HepG2 (cell line): ENCODE measurements around the gene TSPYL1. TPM values are rescaled to one million over a fixed set of nuclear protein-coding genes. Genes with fewer than 3 reads are reported as not detected.

Experiments used
- AGO1 ChIP-seq: fragments of 200-400 bp; formaldehyde crosslinking; IDR thresholded peaks from 2 replicates; pipeline ENCODE4 v1.6.1; 2017; ENCODE audit warnings: mild to moderate bottlenecking, low read depth, low read length, moderate library complexity; ENCODE audit not compliant: poor library complexity, severe bottlenecking
- BRCA1 ChIP-seq: sonication (generic); formaldehyde crosslinking; IDR thresholded peaks from 2 replicates; pipeline ENCODE4 v1.4.0; 2020; ENCODE audit warnings: missing genetic modification reagents
- CCAR2 ChIP-seq: fragments of 200-400 bp; formaldehyde crosslinking; optimal IDR thresholded peaks from 2 replicates; pipeline ENCODE3; 2018; ENCODE audit warnings: low read depth, mild to moderate bottlenecking, low read length, moderate library complexity
- GTF3A ChIP-seq: sonication (generic); formaldehyde crosslinking; conservative IDR thresholded peaks from 2 replicates; pipeline ENCODE4 v1.4.0; 2020; ENCODE audit warnings: mild to moderate bottlenecking, missing genetic modification reagents
- HMG20B ChIP-seq: conservative IDR thresholded peaks from 2 replicates; pipeline ENCODE4 v1.6.1; 2016; ENCODE audit warnings: missing genetic modification reagents, missing compliant biosample characterization
- SNRNP70 ChIP-seq: fragments of 200-400 bp; formaldehyde crosslinking; IDR thresholded peaks from 2 replicates; pipeline ENCODE4 v1.6.1; 2017; ENCODE audit warnings: mild to moderate bottlenecking, low read depth, low read length, moderate library complexity
- TP53 ChIP-seq: sonication (generic); formaldehyde crosslinking; conservative IDR thresholded peaks from 2 replicates; pipeline ENCODE4 v1.4.0; 2020; ENCODE audit warnings: missing genetic modification reagents
- ZNF234 ChIP-seq: sonication (generic); formaldehyde crosslinking; conservative IDR thresholded peaks from 2 replicates; pipeline ENCODE4 v1.5.1; 2020; ENCODE audit warnings: mild to moderate bottlenecking, missing genetic modification reagents
- ZNF550 ChIP-seq: sonication (generic); formaldehyde crosslinking; IDR thresholded peaks from 2 replicates; pipeline ENCODE4 v1.4.0; 2020; ENCODE audit warnings: mild to moderate bottlenecking, missing genetic modification reagents, borderline replicate concordance
- ZNF678 ChIP-seq: sonication (generic); formaldehyde crosslinking; IDR thresholded peaks from 2 replicates; pipeline ENCODE4 v1.4.0; 2020; ENCODE audit warnings: mild to moderate bottlenecking, missing genetic modification reagents
- ZNF878 ChIP-seq: sonication (generic); formaldehyde crosslinking; IDR thresholded peaks from 2 replicates; pipeline ENCODE4 v1.8.1; 2023; ENCODE audit warnings: mild to moderate bottlenecking, missing genetic modification reagents, moderate library complexity
- polyA plus RNA-seq, 8 experiments: library from polyadenylated mRNA; depleted of rRNA in 3 of 8; stranded (reverse) in 7 of 8; unstranded in 1 of 8; fragments of >200 nt; fragmentation: Illumina TruSeq in 4 of 8; extraction: Trizol in 4 of 8; gene quantifications; 2 replicates each; pipeline versions ENCODE4 v1.2.1 to v1.2.3, GENCODE V29; 2011 to 2016; ENCODE audit warnings: low read depth in 4 of 8, missing spikeins in 1 of 8, mixed read lengths in 1 of 8; ENCODE audit not compliant: insufficient read depth in 1 of 8
- total RNA-seq, 5 experiments: library from RNA; depleted of rRNA; stranded (reverse); fragments of >200 nt; fragmentation: Illumina TruSeq; extraction: Trizol; gene quantifications; 2 replicates each; pipeline ENCODE4 v1.2.3, GENCODE V29; 2016; ENCODE audit warnings: low read depth in 1 of 5
- TF ChIP-seq, protein P1 (sequence below): IDR thresholded peaks from 2 replicates; pipeline ENCODE4 v1.4.0; 2020; ENCODE audit warnings: mild to moderate bottlenecking, missing genetic modification reagents
- TF ChIP-seq, protein P2 (sequence below): sonication (generic); formaldehyde crosslinking; IDR thresholded peaks from 2 replicates; pipeline ENCODE4 v1.8.1; 2023; ENCODE audit warnings: missing genetic modification reagents, mild to moderate bottlenecking, borderline replicate concordance
- TF ChIP-seq, protein P3 (sequence below): sonication (generic); formaldehyde crosslinking; IDR thresholded peaks from 2 replicates; pipeline ENCODE4 v1.5.0; 2020; ENCODE audit warnings: mild to moderate bottlenecking, low read depth, missing genetic modification reagents, borderline replicate concordance
- TF ChIP-seq, protein P4 (sequence below), 2 experiments: sonication (generic) in 1 of 2; formaldehyde crosslinking in 1 of 2; IDR thresholded peaks; 2 replicates each; pipeline versions ENCODE4 v1.4.0 to v1.6.1; 2016 to 2020; ENCODE audit warnings: borderline replicate concordance in 1 of 2, low read depth in 1 of 2, mild to moderate bottlenecking in 1 of 2, missing genetic modification reagents in 1 of 2

TSPYL1 gene
- total and polyA plus RNA-seq, 2 of the 13 experiments (the other 11 are each of a cell fraction or from before 2014, with no cell fraction given): 28.3 to 93.0 TPM

DNA sequence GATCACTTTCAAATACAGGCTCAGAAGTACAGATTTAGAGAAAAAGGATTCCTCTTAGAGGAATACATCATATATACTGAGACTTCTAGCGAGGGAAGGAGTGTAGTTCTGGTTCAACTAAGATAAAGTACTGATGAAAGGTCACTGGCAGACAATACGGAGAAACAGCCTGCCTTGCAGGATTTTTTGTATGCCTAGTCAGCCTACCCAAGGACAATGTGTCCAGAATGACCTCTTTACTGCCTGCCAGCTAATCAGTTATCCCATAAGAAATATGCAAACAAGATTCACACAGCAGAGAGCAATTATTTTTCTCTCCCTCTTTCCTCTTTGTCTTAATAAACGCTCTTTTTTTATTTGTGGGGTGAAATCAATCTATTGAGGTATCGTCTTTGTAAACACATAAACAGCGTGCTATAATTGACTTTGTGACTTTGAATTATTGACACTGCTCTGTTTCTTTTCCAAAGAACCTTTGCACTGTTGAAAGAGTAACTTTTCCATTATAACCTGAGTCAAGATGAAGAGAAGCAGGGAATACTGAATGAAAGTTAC lies 24.4 kb downstream of the TSPYL1 start (continued):
- TF ChIP-seq, protein P1, sequence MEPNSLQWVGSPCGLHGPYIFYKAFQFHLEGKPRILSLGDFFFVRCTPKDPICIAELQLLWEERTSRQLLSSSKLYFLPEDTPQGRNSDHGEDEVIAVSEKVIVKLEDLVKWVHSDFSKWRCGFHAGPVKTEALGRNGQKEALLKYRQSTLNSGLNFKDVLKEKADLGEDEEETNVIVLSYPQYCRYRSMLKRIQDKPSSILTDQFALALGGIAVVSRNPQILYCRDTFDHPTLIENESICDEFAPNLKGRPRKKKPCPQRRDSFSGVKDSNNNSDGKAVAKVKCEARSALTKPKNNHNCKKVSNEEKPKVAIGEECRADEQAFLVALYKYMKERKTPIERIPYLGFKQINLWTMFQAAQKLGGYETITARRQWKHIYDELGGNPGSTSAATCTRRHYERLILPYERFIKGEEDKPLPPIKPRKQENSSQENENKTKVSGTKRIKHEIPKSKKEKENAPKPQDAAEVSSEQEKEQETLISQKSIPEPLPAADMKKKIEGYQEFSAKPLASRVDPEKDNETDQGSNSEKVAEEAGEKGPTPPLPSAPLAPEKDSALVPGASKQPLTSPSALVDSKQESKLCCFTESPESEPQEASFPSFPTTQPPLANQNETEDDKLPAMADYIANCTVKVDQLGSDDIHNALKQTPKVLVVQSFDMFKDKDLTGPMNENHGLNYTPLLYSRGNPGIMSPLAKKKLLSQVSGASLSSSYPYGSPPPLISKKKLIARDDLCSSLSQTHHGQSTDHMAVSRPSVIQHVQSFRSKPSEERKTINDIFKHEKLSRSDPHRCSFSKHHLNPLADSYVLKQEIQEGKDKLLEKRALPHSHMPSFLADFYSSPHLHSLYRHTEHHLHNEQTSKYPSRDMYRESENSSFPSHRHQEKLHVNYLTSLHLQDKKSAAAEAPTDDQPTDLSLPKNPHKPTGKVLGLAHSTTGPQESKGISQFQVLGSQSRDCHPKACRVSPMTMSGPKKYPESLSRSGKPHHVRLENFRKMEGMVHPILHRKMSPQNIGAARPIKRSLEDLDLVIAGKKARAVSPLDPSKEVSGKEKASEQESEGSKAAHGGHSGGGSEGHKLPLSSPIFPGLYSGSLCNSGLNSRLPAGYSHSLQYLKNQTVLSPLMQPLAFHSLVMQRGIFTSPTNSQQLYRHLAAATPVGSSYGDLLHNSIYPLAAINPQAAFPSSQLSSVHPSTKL: peak; percentile 81
- TF ChIP-seq AGO1 (no peak), TP53 (CRISPR knock-in tag) (no peak), ZNF878 (0 out of 2 replicates have a peak, but pooled peaks have one; percentile 6), CCAR2 (no peak), ZNF550 (CRISPR knock-in tag) (no peak), BRCA1 (CRISPR knock-in tag) (no peak), GTF3A (CRISPR knock-in tag) (no peak), ZNF678 (CRISPR knock-in tag) (no peak), HMG20B (no peak), SNRNP70 (no peak), ZNF234 (CRISPR knock-in tag) (0 out of 2 replicates have a peak, but pooled peaks have one; percentile 86)
- TF ChIP-seq, protein P2, sequence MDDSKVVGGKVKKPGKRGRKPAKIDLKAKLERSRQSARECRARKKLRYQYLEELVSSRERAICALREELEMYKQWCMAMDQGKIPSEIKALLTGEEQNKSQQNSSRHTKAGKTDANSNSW (CRISPR knock-in tag): no peak
- TF ChIP-seq, protein P3, sequence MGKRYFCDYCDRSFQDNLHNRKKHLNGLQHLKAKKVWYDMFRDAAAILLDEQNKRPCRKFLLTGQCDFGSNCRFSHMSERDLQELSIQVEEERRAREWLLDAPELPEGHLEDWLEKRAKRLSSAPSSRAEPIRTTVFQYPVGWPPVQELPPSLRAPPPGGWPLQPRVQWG (CRISPR knock-in tag): no peak
- TF ChIP-seq, protein P4, sequence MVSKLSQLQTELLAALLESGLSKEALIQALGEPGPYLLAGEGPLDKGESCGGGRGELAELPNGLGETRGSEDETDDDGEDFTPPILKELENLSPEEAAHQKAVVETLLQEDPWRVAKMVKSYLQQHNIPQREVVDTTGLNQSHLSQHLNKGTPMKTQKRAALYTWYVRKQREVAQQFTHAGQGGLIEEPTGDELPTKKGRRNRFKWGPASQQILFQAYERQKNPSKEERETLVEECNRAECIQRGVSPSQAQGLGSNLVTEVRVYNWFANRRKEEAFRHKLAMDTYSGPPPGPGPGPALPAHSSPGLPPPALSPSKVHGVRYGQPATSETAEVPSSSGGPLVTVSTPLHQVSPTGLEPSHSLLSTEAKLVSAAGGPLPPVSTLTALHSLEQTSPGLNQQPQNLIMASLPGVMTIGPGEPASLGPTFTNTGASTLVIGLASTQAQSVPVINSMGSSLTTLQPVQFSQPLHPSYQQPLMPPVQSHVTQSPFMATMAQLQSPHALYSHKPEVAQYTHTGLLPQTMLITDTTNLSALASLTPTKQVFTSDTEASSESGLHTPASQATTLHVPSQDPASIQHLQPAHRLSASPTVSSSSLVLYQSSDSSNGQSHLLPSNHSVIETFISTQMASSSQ (IDR thresholded peaks at IDR 0.05; ENCODE audit: low read depth): no peak
- TF ChIP-seq, protein P4 (CRISPR knock-in tag; IDR thresholded peaks at IDR 0.05; ENCODE audit: borderline replicate concordance): no peak
